Measurements from ENCODE around the gene RAPGEF6.

DNA sequence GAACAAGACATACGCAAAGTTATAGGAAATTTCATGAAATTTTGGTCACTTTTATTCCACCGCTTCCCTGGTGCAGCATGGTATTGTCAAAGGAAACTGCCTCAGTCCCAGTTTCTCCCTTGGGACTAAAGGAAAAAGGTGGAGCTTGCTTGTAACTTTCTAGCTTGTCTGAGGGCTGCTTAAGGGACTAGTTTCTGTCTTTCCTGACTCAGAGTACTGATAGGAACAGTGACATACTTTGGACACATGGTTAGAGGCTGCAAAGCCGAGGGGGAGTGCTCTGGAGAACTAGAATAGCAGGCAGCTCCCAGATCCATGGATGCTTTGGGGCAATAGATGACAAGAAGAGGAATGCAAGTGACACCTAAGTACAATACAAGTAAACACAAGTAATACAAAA lies 234.4 kb downstream of the RAPGEF6 start:
- TF ChIP-seq CTCF (conservative IDR thresholded peaks at IDR 0.05; ENCODE audit: low read depth, low read length) (no peak), POLR2A (IDR thresholded peaks at IDR 0.05; ENCODE audit: low read depth, low read length) (no peak), RCOR1 (IDR thresholded peaks at IDR 0.05; ENCODE audit: insufficient replicate concordance, low read length) (no peak), BHLHE40 (IDR thresholded peaks at IDR 0.05; ENCODE audit: low read depth, low read length) (no peak), SMC3 (IDR thresholded peaks at IDR 0.05; ENCODE audit: low read depth, low read length) (no peak), MXI1 (IDR thresholded peaks at IDR 0.05; ENCODE audit: borderline replicate concordance, low read depth, low read length) (no peak), USF2 (IDR thresholded peaks at IDR 0.05; ENCODE audit: low read depth, low read length) (no peak), CHD1 (IDR thresholded peaks at IDR 0.05; ENCODE audit: low read depth, low read length) (no peak), RFX5 (IDR thresholded peaks at IDR 0.05; ENCODE audit: low read depth, low read length) (no peak), MAFK (IDR thresholded peaks at IDR 0.05; ENCODE audit: low read depth, low read length) (no peak), CEBPB (IDR thresholded peaks at IDR 0.05; ENCODE audit: low read depth, low read length) (no peak), MAZ (IDR thresholded peaks at IDR 0.05; ENCODE audit: borderline replicate concordance, low read depth, low read length) (no peak), RAD21 (IDR thresholded peaks at IDR 0.05; ENCODE audit: low read length) (no peak)

Measured in IMR-90 (cell line).